Type B pancreatic cell (in vitro differentiated cells): ENCODE data around the gene NHSL1. TPM values are rescaled to one million over a fixed set of nuclear protein-coding genes. Genes with fewer than 3 reads are reported as not detected.

Experiments
- DNase-seq: peaks from one replicate; pipeline ENCODE4 v3.0.0; 2021; ENCODE audit warnings: mixed read lengths; ENCODE audit not compliant: unreplicated experiment; ENCODE audit errors: extremely low spot score
- H3K27ac Mint-ChIP-seq: 2 replicates; pipeline ENCODE4 v1.8.0; 2021; ENCODE audit warnings: mild to moderate bottlenecking, mixed read lengths
- H3K27me3 Mint-ChIP-seq: 2 replicates; pipeline ENCODE4 v1.8.0; 2021; ENCODE audit warnings: mixed read lengths
- H3K36me3 Mint-ChIP-seq: 2 replicates; pipeline ENCODE4 v1.8.0; 2021; ENCODE audit warnings: mixed read lengths
- H3K4me1 Mint-ChIP-seq: one replicate; pipeline ENCODE4 v1.8.0; 2021; ENCODE audit warnings: mixed read lengths; ENCODE audit not compliant: unreplicated experiment
- H3K4me3 Mint-ChIP-seq: 2 replicates; pipeline ENCODE4 v1.8.0; 2021; ENCODE audit warnings: mild to moderate bottlenecking, mixed read lengths
- H3K9me3 Mint-ChIP-seq: 2 replicates; pipeline ENCODE4 v1.8.0; 2021; ENCODE audit warnings: mixed read lengths
- CTCF ChIP-seq: fragments of 200-600 bp; sonication (generic); conservative IDR thresholded peaks from 2 replicates; pipeline ENCODE4 v1.5.0; 2021; ENCODE audit warnings: antibody characterized with exemption, mild to moderate bottlenecking
- total RNA-seq: library from RNA; stranded (reverse); gene quantifications from 2 replicates; pipeline ENCODE4 v1.2.1, GENCODE V29; 2021; ENCODE audit warnings: low replicate concordance

Gene NHSL1
- total RNA-seq, 1 donor from 2014 or later, result 29.7 TPM

GRCh38 chr6:138382498-138383265, 116.6 kb downstream of the NHSL1 start:
- DNase-seq, result no peak
- no peak for TF ChIP-seq CTCF
- H3K9me3 Mint-ChIP-seq, result no peaks in the 10 kb centered on the region
- no peaks in the 10 kb centered on the region for H3K27me3 Mint-ChIP-seq
- peaks cover 5% of the 10 kb centered on the region for H3K4me1 Mint-ChIP-seq
- no peak overlapping the region for H3K27ac Mint-ChIP-seq
- no peaks in the 10 kb centered on the region for H3K36me3 Mint-ChIP-seq
- no peak overlapping the region for H3K4me3 Mint-ChIP-seq

GRCh38 chr6:138378463-138378862, 120.8 kb downstream of the NHSL1 start:
- Mint-ChIP-seq H3K27me3 (no peaks in the 10 kb centered on the region), H3K27ac (no peak overlapping the region), H3K36me3 (no peaks in the 10 kb centered on the region), H3K9me3 (no peaks in the 10 kb centered on the region), H3K4me3 (no peak overlapping the region), H3K4me1 (peaks cover 4% of the 10 kb centered on the region)
- no peak for TF ChIP-seq CTCF
- no peak for DNase-seq

- DNase-seq, result no peak
- H3K27ac Mint-ChIP-seq, result no peak within 1 kb of the TSS
- peaks cover 4% of the 10 kb centered on the region for H3K4me1 Mint-ChIP-seq
- H3K4me3 Mint-ChIP-seq, result no peak within 1 kb of the TSS
- H3K9me3 Mint-ChIP-seq, result no peaks in the 10 kb centered on the region
- TF ChIP-seq CTCF, result no peak
- no peaks in the 10 kb centered on the region for H3K27me3 Mint-ChIP-seq
- H3K36me3 Mint-ChIP-seq, result no peaks in the 10 kb centered on the region
Measured at GRCh38 chr6:138377844-138378243, 121.5 kb downstream of the NHSL1 start, which contains the start of gene SMIM28. TSS of gene SMIM28 (plus strand) at chr6:138377905. CDS start at chr6:138378073, 168 bp downstream.

- Mint-ChIP-seq H3K36me3 (no peaks in the 10 kb centered on the region), H3K9me3 (no peaks in the 10 kb centered on the region), H3K27me3 (no peaks in the 10 kb centered on the region), H3K4me3 (no peak overlapping the region), H3K27ac (no peak overlapping the region), H3K4me1 (peaks cover 8% of the 10 kb centered on the region)
- no peak for TF ChIP-seq CTCF
- no peak for DNase-seq
Measured at GRCh38 chr6:138377042-138377441, 122.3 kb downstream of the NHSL1 start.

GRCh38 chr6:138374815-138375214, 124.5 kb downstream of the NHSL1 start:
- TF ChIP-seq CTCF, result no peak
- peaks cover 14% of the 10 kb centered on the region for H3K4me1 Mint-ChIP-seq

More at GRCh38 chr6:138374815-138375214, 124.5 kb downstream of the NHSL1 start:
- no peak for DNase-seq
- H3K27ac Mint-ChIP-seq, result no peak overlapping the region
- no peaks in the 10 kb centered on the region for H3K36me3 Mint-ChIP-seq
- no peak overlapping the region for H3K4me3 Mint-ChIP-seq
- no peaks in the 10 kb centered on the region for H3K27me3 Mint-ChIP-seq
- H3K9me3 Mint-ChIP-seq, result no peaks in the 10 kb centered on the region
